Inflammatory macrophage (primary cell): ENCODE data around the gene FAM20A.
A peak's percentile ranks its signal among the peaks of the same experiment; 100 is the strongest.
"Not testable (repeated sequence)": the region's sequence is repeated elsewhere in the genome, so short reads cannot be mapped to it uniquely, and the experiment has no call there.

Source experiments
- DNase-seq, 2 donors: peaks; one replicate each; pipeline ENCODE4 v3.0.0-alpha.2; 2020 to 2022

The FAM20A gene

GRCh38 chr17:68518063-68518815, 82.9 kb downstream of the FAM20A start:
- DNase-seq: no peak

GRCh38 chr17:68517605-68518004, 83.6 kb downstream of the FAM20A start:
- DNase-seq: not testable (repeated sequence)

- no peak for DNase-seq
Measured at GRCh38 chr17:68516732-68517131, 84.4 kb downstream of the FAM20A start.

- peak; percentile 26 to 34 for DNase-seq
Measured at GRCh38 chr17:68514831-68515635, 86.1 kb downstream of the FAM20A start.

GRCh38 chr17:68513932-68514331, 87.2 kb downstream of the FAM20A start:
- DNase-seq: no peak

- peak; percentile 56 to 59 for DNase-seq
Measured at GRCh38 chr17:68512960-68513474, 88.2 kb downstream of the FAM20A start.

- peak; percentile 92 to 96 for DNase-seq
Measured at GRCh38 chr17:68512247-68512959, 88.8 kb downstream of the FAM20A start, which contains the start of gene PRKAR1A. Gene PRKAR1A, plus strand, starts transcription at chr17:68512430. Its CDS starts 2,970 bp downstream, at chr17:68515400.

GRCh38 chr17:68511671-68512246, 89.4 kb downstream of the FAM20A start:
- peak in 1 of 2 donors; percentile 54 for DNase-seq

- peak; percentile 33 to 50 for DNase-seq
Measured at GRCh38 chr17:68511254-68511670, 89.9 kb downstream of the FAM20A start.

GRCh38 chr17:68509141-68510057, 91.8 kb downstream of the FAM20A start:
- DNase-seq: peak; percentile 88

- peak; percentile 60 to 70 for DNase-seq
Measured at GRCh38 chr17:68507576-68507975, 93.6 kb downstream of the FAM20A start.

GRCh38 chr17:68505951-68506350, 95.2 kb downstream of the FAM20A start:
- DNase-seq: peak; percentile 52 to 57

- DNase-seq: no peak
Measured at GRCh38 chr17:68501074-68501473, 100.1 kb downstream of the FAM20A start.

- DNase-seq: peak; percentile 8 to 25
Measured at GRCh38 chr17:68499587-68499986, 101.6 kb downstream of the FAM20A start.

GRCh38 chr17:68498479-68499326, 102.5 kb downstream of the FAM20A start:
- DNase-seq: peak; percentile 83 to 92

- DNase-seq: peak; percentile 85 to 88
Measured at GRCh38 chr17:68497885-68498319, 103.3 kb downstream of the FAM20A start.

GRCh38 chr17:68495081-68495480, 106.1 kb downstream of the FAM20A start:
- no peak for DNase-seq

GRCh38 chr17:68492394-68493054, 108.6 kb downstream of the FAM20A start:
- not testable (repeated sequence) for DNase-seq
